Bone marrow (tissue), 2 donors: ENCODE data around the gene ATP5PD.
"Not testable (repeated sequence)": the region's sequence is repeated elsewhere in the genome, so short reads cannot be mapped to it uniquely, and the experiment has no call there.

Experiments used
- DNase-seq, 2 donors: peaks; one replicate each; lab custom pipeline; 2025; lab: John Stamatoyannopoulos, UW

Gene ATP5PD

DNA sequence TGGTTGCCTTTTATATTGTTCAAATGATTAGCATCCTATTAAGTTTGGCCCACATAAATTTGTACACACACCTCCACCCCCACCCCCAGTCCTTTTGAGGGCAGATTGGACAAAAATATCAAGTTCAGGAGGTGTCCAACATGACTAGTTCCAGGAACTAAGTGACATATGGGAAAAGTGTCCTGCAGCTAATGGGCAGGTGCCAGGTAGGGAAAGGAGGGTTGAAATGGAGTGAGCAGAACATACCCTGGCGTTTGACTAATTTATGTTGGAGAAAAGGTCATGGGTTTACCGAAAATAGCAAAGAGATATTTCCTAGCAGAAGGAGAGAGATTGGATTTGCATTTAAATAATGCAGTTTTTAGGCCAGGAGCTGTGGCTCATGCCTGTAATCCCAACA is 5.2 kb upstream of the ATP5PD start:
- DNase-seq, result no peak

DNA sequence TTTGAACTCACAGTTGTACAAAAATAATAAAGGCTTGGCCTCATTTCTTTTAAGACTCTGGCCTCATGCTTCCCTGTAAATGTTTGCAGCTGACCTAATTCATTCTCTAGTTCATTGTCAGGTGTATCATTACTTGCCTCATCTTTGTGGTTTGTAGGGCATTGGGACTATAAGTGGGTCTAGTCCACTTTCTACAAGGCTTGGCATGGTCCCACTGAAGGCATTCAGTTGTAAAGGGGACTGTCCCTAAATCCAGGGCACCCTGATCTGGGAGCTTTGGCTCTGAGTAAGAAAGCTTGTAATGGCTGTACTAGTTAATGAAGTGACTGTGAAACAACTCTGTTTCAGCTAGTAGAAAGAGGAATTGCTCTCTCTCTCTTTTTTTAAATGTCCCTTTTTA is 2.9 kb upstream of the ATP5PD start:
- DNase-seq, result no peak

DNA sequence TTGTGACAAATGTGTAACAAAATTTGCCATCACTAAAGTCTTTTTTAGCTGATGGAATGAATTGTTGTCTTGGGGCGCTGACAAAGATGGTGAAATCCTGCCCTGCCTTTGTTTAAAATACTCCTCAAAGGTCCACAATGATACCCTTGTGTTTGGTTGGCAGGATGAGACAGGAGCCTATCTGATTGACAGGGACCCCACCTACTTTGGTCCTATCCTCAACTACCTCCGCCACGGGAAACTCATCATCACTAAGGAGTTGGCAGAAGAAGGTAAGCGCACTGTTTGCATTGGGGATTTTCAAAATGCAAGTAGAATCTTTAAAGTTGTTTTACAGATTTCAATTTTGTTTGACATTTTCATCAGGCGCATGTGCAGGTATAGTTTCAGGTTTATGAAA is 2.3 kb upstream of the ATP5PD start:
- no peak for DNase-seq

DNA sequence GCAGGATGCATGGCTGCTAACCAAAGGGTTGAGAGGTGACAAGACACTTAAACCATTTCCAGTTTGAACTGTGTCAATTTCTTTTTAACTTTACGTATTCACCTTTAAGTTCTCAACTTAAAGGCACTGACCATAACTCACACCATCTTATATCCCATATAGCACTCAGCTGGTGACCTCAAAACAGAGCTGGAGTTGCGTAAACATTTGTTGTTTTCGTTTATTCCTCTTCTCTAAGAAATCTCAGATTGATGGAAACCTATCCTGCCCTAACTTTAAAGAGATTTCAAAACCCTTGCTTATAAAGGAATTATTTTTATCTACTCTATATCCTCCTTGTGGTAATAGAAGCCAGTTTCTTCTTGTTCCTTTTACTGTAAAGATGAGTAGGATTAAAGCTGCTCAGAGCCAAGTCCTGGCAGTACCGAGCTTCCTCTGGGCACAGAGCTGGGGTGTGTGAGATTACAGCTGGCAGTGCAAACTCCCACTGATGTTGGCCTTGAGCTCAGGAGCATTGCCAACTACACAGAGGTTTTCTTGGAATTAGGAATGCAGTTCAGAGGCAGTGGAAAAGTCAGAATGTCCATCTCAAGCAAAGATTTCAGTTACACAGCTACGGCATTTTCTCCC is 1.6 kb upstream of the ATP5PD start:
- peak in 1 of 2 donors; percentile 5 for DNase-seq

DNA sequence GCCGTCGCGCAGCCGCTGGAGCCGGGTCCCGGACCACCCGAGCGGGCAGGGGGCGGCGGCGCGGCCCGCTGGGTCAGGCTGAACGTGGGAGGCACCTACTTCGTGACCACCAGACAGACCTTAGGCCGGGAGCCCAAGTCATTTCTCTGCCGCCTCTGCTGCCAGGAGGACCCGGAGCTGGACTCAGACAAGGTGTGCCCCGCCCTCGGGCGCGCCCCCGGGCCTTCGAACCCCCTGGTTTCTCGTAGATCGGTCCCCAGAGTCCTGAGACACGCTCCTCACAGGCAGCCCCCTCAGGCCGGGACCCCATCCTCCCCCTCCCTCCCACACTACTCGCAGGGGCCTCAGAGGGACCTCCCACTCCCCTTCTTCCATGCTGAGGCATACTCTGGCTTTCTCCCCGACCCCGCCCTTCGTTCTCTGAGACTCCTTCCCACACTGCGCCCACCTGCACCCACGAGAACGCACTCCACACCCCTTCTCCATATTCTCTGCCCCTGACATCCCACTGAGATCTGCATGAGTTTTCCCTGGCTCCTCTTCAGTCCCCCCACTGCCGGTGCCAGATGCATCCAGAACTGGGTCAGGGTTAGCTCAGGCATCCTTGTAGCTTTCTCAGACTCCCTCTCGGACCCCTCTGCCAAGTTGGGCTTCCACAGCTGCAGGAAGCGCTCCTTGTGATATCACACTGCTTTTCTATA is 779 bp upstream of the ATP5PD start:
- DNase-seq, result no peak

DNA sequence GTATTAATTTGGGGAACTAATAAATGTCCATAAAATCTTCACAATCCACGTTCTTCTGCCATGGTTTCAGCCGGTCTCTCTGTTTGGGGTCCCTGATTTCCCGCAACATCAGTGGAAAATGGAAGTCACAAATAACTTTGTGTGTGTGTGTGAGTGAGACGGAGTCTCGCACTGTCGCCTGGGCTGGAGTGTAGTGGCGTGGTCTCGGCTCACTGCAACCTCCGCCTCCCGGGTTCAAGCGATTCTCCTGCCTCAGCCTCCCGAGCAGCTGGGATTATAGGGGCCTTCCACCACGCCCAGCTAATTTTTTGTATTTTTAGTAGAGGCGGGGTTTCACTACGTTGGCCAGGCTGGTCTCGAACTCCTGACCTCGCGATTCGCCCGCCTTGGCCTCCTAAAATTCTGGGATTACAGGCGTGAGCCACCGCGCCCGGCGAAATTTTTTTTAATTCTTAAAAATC is 793 bp downstream of the ATP5PD start:
- DNase-seq, result not testable (repeated sequence)

DNA sequence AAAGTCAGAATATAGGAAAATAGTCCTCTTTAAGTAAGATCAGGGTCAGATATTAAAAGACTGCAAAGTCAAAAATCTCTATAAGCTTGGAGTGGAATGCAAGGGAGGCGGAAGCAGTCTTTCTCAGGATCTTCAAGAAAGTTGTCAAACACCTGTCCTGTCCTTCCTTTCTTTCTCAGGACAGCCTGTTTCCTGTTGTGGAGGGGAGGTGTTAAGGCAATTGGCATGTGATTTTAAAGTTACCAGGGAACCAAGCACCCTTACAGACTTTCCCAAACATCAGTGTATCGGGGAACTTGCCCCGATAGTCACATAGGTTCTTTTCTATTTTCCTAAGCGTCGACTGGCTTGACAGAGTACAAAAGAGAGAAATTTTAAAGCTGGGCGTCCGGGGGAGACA is 2.1 kb downstream of the ATP5PD start:
- DNase-seq, result no peak

DNA sequence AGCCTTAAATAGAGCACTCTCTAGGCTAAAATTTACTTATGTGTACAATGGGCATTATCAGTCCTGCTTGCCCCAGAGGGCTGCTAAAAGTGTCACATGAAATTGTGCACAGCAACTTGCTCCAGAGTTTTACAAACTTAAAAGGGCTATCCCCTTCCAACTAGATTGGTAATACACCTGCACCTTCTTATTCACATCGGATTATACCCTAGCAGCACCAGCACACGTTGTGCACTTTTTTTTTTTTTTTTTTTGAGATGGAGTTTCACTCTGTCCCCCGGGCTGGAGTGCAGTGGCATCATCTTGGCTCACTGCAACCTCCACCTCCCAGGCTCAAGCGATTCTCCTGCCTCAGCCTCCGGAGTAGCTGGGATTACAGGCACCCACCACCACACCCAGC is 3.0 kb downstream of the ATP5PD start:
- not testable (repeated sequence) for DNase-seq

DNA sequence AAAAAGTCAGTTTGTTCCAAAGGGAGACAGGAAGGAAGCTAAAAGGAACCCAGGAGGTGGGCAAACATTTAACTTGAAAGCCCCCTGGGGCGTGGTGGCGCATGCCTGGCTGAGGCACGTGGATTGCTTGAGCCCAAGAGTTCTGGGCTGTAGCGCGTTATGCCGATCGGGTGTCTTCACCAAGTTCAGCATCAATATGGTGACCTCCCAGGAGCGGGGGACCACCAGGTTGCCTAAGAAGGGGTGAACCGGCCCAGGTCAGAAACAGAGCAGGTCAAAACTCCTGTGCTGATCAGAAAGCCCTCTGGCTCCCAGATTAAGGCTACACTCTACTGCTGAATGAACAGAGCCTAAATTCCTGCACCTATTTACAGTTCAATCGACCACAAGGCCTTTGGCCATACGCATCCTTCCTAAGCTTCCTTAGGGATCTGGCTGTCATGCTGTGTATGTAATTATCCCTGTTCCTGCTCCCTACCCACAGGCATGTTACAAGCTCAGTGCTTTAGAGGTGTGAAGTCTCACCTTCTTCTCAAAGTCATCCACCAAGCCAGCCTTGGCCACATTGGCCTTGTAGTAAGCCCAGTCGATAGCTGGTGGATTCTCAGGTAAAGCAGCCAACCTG is 5.0 kb downstream of the ATP5PD start:
- DNase-seq, result no peak

DNA sequence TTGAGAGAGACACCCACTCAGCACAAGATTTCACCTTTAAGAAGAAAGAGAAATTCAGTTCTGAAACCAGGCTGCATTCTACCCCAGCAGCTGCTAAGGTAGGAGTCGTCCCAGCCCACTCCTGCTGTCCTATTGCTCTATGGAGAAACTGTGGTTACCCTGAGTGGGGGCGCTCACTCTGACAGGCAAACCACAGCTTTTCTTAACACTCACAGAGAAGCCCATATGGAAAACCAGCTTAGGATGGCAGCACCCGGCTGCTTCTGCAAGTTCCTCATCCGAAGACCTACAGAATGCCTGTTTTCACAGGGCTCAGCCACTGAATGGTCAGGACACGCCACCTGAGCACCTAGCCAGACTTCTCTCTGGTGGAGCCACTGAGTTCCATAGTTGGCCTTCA is 7.5 kb downstream of the ATP5PD start:
- no peak for DNase-seq

DNA sequence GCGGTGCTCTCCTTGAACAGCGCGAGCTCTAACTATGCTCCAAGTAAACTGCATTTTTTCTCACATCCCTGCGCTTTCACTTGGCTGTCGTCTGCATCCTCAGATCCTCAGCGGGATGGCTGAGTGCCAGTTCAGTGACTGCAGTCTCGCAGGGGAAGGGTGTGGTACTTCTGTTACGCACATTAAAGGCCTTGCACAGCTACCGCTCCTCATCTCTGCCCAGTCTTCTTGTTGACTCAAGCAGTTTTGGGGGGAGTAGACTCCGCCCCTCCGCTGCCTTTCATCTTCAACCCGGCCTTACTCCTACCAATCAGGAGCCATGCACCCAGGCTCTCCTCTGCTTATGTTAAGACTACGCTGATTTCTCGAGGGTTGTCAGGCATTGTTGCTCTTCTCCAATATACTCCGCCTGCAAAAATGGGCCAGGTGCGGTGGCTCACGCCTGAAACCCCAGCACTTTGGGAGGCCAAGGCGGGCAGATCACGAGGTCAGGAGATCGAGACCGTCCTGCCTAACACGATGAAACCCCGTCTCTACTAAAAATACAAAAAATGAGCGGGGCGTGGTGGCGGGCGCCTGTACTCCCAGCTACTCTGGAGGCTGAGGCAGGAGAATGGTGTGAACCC is 10.0 kb downstream of the ATP5PD start:
- peak; percentile 3 to 10 for DNase-seq

DNA sequence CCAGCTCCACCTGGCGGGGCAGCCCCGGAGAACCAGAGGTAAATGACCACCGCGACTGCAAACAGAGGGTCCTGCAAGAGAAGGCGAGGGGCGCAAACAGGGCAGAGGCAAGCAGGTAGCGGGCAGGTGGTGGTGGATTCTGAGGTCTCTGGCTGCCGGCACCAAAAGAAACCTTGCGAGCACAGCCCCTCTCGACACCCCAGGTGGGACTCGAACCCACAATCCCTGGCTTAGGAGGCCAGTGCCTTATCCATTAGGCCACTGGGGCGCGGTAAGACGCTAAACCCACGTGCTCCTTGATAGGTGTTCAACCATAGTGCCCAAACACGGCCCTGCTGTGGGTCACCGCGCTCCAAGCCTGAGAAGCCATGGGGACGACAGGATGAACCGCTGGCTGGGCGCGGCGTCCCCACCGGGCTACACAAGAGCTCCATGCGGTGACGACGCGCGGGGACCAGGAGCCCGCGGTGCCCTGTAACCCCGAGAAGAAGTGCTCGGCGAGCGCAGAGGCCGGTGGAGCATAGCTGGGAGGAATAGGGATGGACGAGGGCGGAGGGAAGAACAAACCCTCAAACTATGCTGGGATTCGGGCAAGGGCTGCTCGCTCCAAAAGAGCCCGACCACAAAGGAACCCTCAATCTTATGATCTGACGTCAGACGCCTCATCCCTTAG is 12.4 kb downstream of the ATP5PD start:
- peak; percentile 64 to 70 for DNase-seq

DNA sequence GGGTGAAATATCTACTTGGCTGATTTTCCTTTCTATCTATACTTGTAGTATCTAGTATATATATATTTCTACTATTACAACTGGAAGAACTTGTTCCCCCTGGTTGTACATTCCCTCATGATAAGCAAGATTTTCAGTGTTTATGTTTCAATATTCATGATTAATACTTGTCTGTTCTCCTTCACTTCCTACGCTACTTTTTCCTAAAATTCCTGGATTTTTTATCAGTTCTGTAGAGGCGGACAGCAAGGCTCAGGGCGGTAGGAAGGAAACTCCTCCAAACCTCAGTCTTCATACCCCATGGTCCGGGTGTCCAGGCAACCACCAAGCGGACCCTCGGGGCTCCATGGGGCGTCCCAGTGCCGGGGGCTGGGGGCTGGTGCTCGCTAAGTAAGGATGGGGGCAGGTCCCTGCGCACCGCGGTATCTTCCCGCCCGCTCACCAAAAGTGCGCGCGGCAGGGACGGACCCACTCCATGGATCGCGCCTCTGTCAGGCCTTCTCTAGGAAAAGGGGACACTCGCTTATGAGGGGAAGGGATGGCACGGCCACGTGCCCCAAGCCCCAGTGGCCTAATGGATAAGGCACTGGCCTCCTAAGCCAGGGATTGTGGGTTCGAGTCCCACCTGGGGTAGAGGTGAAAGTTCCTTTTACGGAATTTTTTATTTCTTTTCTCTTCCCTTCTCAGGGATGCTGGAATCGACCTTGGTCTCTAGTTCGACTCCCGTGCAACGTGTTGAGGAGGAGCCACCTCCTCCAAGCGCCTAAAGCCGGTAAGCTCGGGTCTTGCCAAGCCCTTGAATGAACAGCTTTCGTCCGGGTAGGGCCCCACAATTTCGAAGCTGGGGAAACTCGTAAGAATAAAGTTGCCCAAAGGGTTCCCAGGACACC is 13.2 kb downstream of the ATP5PD start:
- DNase-seq, result peak; percentile 74 to 82

DNA sequence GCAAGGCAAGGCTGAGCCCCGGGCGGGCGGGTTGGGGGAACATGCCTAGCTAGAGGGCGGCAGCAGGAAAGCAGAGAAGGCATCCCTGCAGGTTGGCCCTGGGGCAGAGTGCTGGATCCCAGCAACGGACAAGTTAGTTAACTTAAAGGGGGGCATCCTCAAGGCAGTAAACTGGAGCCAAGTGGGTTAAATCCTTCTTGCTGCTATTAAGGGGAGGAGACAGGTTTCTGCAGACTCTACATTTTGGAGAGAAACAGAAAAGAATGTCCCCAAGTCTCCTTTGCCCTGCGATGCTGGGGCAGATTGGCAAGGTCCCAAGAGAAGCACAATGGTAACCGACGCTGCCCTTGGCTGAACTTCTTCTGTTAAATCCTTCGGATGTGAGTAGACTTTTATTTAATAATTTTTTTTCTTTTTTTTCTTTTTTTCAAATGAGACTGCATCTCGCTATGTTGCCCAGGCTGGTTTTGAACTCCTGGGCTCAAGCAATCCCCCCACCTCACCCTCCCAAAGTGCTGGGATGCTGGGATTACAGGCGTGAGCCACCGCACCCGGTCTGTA is 14.0 kb downstream of the ATP5PD start:
- DNase-seq, result no peak

DNA sequence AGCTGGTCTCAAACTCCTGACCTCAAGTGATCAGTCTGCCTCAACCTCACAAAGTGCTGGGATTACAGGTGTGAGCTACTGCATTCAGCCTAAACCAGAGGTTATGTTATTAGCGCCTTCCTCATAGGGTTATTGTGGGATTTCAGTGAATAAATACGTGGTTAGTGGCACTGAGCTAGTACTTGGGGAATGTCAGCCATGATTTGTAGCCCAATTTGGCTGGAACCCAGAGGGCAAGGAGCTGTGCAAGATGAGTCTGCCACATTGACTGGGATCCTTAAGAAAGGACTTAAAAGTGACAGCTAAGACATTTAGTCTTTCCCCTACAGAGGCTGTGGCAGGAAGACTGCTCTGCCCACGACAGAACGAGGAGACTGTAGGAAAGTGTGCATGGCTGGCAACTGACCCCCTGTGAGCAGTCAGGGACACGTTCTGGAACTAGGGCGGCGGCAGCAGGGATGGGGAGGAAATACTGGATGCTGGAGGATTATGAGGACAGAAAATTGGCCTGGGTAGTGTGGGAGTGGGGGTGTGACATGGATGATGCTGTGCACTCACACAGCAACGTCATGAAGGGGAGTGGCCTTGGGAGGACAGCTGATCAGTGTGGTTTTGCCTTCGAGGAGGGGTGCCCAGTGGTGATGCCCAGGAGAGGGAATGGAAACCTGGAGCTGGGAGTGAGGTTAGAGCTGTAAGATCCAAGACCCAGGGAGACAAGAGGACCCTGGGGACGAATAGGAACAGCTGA is 14.6 kb downstream of the ATP5PD start:
- DNase-seq, result peak; percentile 39 to 44

DNA sequence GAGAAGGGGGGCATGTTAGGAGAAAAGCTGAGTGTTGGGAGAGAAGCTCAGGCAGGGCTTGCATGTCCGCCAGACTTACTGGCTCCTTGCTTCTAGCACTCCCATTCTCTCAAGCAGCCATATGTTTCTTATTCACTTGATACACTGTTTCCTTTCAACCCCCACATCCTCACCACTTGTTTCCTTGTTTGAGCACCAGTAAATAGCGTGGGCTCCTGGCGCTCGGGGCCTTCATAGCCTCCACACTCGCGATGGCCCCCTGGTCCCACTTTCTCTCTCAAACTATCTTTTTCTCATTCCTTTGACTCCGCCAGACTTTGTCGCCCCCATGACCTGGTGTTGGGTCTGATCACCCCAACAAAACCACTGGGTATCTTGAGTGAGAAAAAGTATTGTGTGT is 16.6 kb downstream of the ATP5PD start:
- no peak for DNase-seq

DNA sequence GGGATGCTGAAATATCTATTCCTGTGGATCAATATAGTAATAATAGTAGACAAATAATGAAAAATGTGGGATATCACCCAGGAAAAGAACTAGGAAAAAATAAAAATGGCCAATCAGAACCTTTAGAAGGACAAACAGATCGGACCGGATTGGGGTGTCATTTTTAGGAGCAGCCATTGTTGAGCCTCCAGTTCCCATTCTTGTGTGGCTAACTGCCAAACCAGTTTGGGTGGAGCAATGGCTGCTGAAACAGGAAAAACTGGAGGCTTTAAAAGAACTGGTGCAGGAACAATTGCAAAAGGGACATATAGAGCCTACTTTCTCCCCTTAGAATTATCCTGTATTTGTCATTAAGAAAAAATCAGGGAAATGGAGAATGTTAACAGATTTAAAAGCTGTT is 20.1 kb downstream of the ATP5PD start:
- not testable (repeated sequence) for DNase-seq

DNA sequence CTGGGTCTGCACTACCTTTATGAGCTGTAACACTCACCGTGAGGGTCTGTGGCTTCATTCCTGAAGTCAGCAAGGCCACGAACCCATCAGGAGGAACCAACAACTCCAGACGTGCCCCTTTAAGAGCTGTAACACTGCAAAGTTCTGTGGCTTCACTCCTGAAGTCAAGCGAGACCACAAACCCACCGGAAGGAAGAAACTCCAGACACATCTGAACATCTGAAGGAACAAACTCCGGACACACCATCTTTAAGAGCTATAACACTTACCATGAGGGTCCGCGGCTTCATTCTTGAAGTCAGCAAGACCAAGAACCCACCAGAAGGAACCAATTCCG is 21.4 kb downstream of the ATP5PD start:
- not testable (repeated sequence) for DNase-seq

DNA sequence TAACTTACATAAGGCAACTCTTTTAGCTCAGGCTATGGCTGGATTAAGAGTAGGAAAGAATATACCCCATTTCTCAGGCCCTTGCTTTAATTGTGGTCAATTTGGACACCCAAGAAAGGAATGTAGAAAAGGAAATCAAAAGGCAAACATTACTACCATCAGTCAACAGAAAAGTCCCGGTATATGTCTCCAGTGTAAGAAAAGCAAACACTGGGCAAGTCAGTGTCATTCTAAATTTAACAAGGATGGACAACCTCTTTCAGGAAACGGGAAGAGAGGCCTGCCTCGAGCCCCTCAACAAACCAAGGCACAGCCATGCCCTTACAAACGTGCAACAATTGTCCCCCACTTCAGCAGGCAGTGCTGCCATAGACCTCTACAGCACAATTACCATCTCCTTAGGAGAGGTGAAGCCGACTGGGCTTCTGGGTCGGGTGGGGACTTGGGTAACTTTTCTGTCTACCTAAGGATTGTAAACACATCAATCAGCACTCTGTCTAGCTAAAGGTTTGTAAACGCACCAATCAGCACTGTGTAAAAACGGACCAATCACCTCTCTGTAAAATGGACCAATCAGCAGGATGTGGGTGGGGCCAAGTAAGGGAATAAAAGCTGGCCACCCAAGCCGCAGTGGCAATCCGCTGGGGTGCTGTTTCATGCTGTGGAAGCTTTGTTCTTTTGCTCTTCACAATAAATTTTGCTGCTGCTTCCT is 21.9 kb downstream of the ATP5PD start:
- no peak for DNase-seq
